Ureter (tissue), 1 donor: ENCODE data around the gene SUN1. TPM values are rescaled to one million over a fixed set of nuclear protein-coding genes. Genes with fewer than 3 reads are reported as not detected.

Experiments
- DNase-seq: peaks from one replicate; pipeline ENCODE4 v3.0.0-alpha.2; 2020; ENCODE audit warnings: low spot score
- total RNA-seq: library from RNA; stranded (reverse); gene quantifications from one replicate; pipeline ENCODE4 v1.2.4, GENCODE V29; 2023
- donor health status: DM: yes; HTN: yes; CAD: no.

Gene SUN1
- total RNA-seq, 1 donor from 2014 or later = 137 TPM

DNA sequence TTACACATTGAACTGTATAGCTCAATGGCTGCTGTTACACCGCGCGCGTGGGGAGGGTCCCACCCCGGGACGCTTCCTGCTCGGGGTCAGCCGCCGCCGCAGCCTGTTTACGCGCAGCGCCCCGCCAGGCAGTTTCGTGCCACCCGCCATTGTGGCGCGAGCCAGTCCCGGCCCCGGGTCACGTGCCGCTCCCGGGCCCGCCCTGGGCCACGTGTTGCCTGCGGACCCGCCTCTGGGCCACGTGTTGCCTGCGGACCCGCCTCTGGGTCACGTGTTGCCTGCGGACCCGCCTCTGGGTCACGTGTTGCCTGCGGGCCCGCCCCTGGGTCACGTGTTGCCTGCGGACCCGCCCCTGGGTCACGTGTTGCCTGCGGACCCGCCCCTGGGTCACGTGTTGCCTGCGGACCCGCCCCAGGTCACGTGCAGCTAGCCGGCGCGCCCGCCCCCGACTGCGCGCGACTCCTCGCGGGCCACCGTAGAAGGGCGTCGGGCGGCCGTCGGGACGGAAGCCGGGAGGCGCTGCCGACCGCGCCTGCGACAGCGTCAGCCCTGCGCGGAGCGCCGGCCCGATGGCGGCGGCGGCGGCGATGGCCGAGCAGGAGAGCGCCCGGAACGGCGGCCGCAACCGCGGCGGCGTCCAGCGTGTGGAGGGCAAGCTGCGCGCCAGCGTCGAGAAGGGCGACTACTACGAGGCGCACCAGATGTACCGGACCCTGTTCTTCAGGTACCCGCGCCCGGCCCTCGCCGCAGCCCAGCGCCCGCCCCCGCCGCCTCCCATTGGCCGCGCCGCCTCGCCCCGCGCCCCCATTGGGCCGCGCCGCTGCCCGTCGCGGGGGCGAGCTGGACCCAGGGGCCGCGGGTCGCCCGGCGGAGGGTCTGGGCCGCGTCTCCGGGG is 44.0 kb downstream of the SUN1 start, which contains the start of gene GET4:
Gene GET4 (plus strand): TSS at position 478 of the 895 bp plus-strand sequence. CDS start 92 bp downstream, at position 570.
- DNase-seq = peak; percentile 98

- DNase-seq = peak; percentile 62
These were observed 44.7 kb downstream of the SUN1 start for GRCh38 chr7:876972-877311.

DNA sequence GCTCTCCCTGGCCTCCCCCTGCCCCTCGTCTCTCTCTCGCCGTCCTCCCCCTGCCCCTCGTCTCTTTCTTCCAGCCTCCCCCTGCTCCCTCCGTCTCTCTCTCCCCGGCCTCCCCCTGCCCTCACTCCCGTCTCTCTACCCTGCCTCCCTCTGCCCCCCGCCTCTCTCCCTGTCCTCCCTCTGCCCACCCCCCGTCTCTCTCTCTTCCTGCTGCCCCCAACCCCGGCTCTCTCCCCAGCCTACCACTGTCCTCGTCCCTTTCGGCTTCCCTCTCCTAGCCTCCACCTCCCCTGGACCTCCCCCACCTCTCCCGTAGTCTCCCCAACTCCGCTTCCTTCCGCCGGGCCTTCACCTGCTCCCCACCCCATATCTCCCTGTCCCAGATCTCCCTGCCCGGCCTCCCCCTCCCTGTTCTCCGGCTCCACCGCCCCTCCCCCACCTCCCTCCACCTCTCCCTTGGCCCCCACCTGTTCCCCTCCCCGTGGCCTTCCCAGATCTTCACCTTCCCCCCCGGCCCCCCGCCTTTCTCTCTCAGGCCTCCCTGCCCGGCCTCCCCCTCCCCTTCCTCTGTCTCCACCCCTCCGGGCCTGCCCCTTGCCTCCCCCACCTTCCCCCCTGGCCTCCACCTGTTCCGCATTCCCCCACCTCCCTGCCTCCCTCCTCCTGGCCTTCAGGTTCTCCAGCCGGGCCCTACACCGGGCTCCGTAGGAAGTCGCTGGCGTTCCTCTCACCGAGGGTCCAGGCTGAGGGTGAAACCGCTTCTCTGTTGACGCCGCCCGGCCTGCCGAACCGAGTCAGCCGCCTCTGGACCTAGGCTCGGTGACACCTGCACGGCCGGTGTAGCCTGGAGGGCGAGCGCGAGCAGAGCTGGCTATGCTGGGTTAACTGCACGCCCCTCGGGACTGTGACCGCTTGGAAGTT is 45.3 kb downstream of the SUN1 start:
- DNase-seq = peak; percentile 63

DNA sequence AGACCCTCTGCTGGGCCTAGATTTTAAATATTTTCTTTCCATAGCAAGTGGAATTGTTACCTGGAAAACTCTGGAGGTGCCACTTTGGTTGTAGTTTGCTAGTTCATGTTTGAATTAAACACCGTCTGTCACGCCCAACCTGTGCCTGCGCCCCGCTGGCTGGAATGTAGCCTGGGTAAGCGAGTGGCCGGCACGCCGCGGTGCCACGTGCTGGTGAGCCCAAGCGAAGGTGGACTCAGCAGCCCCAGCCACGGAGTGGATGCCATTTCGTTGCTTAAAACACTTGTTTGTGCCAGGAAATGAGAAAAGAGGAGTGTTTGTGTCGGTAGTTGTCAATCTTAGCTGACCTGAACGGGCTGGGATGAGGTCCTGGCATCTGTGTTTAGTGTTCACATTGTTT is 46.8 kb downstream of the SUN1 start:
- DNase-seq = no peak

DNA sequence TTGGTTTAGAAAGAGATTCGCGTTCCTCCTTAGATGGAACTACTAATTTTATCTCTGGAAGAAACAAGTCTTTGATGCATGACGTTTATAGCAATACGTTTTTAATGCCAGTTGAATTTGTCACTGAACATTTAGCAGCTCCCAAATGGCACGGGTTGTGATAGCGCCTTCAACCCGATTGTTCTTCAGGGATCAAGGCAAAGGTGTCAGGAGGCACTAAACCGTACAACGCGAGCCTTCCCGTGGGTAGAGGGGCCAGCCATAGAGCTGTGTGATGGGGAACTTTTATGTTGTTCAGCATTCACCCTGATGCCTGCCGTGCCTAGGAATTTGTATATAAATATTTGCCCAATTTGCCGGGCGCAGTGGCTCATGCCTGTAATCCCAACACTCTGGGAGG is 47.4 kb downstream of the SUN1 start:
- no peak for DNase-seq

DNA sequence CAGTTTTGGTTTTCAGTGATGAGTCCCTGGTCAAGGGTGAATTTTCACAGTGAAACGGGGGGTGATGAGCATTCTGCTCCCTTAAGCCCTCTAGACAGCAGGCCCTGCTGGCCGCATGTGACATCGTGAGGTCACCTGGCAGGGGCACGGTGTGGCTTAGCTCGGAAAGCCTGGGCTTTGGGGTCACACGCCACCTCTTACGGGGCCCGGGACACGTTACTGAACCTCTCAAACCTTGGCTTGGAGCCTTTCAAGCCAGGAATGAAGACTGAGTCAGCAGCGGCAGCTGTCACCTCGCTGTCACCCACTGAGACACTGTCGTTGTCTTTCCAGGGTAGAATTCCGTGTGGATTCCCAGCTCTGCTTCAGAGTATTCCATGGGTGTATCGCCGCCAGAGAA is 48.2 kb downstream of the SUN1 start:
- no peak for DNase-seq

DNA sequence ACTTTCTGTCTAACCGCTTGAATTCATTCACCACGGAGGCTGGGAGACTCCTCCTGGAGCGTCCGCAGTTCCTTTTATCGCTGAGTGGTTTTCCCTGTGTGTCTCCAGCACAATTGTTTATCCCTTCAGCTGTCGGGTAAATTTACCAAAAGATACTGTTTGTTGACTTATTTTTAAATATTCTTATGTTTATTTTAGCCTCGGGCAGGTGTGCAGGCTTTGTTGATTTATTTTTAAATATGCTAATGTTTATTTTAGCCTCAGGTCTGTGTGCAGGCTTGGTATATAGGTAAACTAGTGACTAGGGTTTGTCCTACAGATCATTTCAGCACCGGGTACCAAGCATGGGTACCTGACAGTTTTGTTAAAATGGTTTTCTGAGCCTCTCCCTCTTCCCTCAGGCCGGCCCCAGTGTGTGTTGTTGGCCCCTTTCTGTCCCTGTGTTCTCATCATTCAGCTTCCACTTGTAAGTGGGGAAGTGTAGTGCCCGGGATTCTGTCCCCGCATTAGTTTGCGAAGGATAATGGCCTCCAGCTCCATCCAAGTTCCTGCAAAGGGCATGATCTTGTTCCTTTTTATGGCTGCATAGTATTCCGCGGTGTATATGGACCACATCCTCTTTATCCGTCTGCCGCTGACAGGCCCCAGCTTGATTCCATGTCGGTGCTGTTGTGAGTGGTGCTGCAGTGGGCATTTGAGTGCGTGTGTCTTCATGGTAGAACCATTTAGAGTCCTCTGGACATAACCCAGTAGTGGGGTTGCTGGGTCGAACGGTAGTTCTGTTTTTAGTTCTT is 49.4 kb downstream of the SUN1 start:
- no peak for DNase-seq

DNA sequence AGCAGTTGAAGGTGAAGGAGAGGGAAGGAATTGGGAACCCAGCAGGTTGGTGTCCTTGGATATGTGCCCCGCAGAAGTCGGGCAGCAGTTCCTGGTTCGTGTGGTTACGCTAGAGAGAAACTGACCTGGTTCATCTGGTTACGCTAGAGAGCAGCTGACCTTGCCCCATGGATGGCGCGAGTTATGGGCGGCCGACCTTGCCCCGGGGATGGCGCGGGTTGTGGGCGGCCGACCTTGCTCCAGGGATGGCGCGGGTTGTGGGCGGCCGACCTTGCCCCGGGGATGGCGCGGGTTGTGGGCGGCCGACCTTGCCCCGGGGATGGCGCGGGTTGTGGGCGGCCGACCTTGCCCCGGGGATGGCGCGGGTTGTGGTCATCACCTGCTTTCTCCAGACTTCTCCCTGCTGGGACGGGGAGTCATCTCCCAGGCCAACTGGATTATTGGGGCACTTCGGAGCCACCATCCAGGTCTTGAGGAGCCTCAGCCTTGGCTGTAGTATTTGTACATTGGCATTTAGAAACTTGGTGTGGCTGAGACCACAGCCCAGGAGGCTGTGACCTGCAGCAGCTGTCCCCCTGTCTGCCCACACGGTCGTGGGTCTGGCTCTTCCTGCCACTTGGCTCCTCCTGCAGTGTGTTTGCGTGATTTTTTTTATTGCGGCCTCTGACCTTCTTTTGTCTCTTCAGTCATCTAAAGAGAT is 50.2 kb downstream of the SUN1 start:
- no peak for DNase-seq

- no peak for DNase-seq
These were observed 51.1 kb downstream of the SUN1 start for GRCh38 chr7:883055-884021.

DNA sequence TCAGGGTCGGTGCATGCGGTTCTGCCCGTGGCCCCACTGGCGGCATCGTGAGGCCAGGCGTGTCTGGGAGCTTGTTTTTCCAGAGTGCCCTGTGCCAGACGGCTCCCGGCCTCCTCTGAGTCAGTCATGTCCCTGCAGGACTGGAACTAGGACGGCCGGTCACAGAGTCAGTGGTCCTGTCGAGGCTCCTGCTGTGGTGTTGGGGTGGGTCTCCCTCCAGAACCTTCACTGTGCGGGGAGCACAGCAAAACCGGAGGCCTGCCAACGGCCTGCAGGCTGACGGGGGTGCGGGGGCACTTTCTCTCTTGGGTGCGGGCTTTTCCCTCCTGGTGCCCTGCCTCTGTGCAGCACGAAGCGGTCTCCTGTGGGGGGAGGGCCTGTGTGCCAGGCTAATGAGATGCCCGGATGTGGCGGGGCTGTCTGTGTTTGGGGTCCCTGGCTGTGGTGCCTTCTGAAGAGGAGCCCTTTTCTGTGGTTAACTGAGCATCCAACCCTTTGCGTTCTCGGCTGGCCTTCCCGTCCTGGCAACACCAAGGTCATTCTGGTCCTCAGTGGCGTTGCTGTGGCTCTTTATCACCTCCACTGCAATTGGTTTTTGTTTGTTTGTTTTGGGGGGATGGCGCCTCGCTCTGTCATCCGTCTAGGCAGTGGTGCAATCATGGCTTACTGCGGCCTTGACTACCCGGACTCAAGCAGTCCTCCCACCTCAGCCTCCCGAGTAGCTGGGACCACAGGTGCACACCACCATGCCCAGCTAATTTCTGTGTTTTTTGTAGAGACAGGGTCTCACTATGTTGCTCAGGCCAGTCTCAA is 52.1 kb downstream of the SUN1 start:
- no peak for DNase-seq

DNA sequence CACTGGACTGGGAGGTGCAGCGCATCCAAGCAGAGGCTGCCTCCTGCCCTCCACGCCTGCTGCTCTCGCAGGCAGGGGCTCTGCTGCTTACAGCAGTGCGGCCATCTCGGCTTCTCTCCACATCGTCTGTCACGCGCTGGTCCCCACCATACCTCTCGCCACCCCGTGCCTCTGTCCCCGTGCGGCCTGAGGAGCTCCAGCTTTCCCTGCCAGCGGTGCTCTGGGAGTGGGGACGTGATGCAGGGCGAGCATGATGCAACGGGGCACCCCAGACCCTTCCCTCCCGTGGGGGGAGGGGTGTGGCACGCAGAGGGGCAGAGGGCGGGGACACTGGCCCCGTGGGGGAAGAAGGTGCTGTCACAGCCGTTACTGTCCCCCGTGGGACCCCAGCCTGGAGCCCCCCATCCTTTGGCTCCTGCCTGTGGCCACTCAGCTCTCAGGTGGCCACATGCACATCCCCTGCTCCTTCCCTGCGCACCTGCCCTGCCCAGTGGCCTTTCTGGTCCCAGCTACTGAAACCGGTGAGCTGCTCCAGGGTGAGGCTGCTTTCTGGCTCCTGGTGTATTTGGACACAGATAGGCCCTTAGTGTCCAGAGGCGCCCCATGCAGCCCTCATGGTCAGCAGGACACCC is 53.1 kb downstream of the SUN1 start:
- DNase-seq = no peak

DNA sequence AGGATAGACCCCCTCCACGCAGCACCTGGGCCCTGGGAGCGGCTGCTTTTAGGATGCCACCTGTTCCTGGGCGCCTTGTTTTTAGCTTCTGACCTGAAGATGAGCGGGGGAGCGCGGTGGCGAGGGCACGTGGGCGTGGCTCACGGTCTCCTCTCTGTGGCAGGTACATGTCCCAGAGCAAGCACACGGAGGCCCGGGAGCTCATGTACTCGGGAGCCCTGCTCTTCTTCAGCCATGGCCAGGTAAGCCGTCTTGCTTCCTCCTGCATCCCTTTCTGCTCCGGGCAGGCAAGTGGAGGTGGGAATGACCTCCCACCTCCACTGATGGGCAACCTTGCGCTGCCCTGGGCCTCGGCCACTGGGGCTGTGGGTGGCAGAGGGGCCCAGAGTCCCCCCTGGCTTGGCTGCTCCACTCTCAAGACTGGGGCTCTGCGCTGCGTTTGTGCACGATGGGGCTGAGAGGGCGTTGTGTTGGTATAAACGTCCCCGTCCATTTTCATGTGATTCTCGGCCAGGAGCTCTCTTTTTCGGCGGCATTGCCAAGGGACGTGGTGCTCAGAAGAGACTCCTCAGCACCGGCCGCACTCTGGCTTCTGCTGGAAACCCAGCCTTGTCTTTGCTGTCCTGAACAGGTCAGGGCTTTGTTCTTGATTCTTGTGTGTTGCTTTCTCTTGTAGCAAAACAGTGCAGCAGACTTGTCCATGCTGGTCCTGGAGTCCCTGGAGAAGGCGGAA is 53.8 kb downstream of the SUN1 start:
- DNase-seq = no peak

- DNase-seq = no peak
These were observed 54.6 kb downstream of the SUN1 start for GRCh38 chr7:886626-887487.

DNA sequence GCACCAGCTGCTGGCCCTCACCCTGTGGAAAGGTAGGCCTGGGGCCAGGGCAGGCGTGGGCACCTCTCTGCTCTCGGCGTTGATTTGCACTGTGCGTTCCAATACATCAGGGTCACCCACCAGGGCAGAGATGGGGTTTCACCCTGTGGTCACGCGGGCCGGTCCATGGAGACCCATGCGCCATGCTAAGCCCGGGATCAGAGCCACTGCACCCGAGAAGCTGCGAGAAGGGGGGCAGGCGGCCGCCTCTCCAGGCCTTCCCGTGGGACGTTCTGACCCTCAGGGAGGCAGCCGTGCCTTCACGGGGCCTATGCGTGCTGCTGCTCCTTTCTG is 55.2 kb downstream of the SUN1 start:
- DNase-seq = no peak

GRCh38 chr7:888081-889024 is 56.1 kb downstream of the SUN1 start:
- DNase-seq = no peak

DNA sequence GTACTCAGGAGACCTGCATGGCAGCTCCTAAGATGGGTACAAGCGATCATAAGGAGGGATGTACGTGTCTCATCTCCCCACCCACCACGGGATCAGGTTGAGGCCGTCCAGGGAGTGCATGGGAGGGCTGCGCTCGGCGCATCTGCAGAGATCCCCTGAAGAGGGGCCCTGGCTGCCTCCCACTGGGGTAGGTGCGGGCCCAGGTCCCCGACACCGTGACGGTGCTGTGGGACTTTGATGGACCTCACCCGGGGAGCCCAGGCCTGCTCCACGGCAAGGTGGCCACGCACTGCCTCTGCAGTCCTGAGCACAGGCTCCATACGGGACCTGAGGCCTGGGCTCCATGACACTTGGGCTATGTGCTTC is 56.7 kb downstream of the SUN1 start:
- DNase-seq = no peak
